NCI-H1092 (cell line): ENCODE results near the gene GMNN.

Experiments
- DNase-seq: peaks from one replicate; lab custom pipeline; 2025; lab: John Stamatoyannopoulos, UW

The GMNN gene

GRCh38 chr6:24807584-24807983 lies 32.8 kb downstream of the GMNN start:
- DNase-seq: no peak

- no peak for DNase-seq
Observed at GRCh38 chr6:24809728-24810127, 35.0 kb downstream of the GMNN start.

GRCh38 chr6:24818346-24818745 lies 43.6 kb downstream of the GMNN start:
- DNase-seq: no peak

GRCh38 chr6:24821860-24822444 lies 47.2 kb downstream of the GMNN start:
- no peak for DNase-seq

GRCh38 chr6:24822696-24823095 lies 48.0 kb downstream of the GMNN start:
- DNase-seq: no peak

GRCh38 chr6:24823185-24823584 lies 48.4 kb downstream of the GMNN start:
- no peak for DNase-seq

GRCh38 chr6:24824142-24824938 lies 49.6 kb downstream of the GMNN start:
- no peak for DNase-seq

GRCh38 chr6:24825130-24825630 lies 50.4 kb downstream of the GMNN start:
- DNase-seq: no peak

GRCh38 chr6:24827162-24827561 lies 52.4 kb downstream of the GMNN start:
- DNase-seq: no peak

DNA sequence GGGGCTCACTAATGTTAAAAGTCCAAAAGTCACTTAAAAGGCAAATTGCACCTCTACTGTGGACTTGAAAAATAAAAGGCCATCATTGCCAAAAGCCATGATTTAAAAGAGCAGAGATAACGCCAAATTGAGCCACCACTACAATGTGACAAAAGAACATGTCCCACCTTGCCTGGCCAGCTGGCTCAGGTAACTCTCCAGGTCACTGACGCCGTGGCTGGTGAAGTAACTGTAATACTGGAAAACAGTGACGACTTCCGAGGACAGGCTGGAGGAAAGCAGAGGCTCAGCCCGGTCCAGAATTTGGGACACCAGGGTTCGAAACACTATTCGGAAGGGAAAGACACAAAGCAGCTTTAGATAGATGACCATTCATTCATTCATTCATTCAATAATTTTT lies 53.2 kb downstream of the GMNN start:
- no peak for DNase-seq

GRCh38 chr6:24829657-24830056 lies 54.9 kb downstream of the GMNN start:
- DNase-seq: no peak

DNA sequence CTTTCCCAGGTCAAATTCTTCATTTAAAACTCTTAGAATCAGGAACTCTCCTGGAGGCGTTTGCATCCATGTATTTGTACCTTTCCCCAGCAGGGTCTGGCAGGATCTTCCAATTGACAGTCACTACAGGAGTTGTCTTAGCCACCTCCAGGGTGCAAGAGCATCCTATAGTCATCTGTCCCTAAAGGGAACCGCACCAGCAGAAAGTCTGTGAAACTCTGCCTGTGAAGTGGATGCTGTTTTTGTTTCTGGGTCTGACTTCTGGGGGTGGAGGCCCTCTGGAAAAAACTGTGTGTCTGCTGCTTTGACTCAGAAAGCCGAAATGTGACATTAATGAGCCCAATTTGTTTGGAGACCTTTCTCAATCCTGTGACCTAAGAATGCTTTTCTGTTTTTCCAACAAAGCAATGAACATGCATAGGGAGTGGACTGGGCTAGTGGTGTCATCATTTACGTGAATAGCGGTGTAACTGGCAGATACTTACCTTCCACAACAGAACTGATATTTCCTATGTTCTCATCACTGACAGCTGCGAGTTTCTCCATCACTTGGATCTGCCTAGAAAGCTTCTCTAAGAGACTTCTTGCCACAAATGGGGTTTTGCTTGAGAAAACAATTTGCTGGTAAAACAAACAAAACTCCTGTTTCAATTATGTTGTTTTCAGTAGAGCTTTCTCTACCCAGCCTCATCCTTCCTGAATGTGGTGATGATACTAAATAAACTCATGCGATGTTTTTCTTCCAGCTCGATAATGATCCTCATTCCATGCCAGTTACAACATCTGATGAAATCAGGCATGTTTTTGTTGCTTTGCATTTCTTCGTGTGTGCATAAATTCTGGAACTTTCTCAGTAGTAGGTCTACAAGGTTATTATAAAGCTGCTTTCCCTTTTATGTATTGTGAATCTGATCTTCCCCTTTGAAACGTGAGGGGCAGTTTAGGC lies 57.3 kb downstream of the GMNN start:
- no peak for DNase-seq

GRCh38 chr6:24832794-24833193 lies 58.1 kb downstream of the GMNN start:
- no peak for DNase-seq

DNA sequence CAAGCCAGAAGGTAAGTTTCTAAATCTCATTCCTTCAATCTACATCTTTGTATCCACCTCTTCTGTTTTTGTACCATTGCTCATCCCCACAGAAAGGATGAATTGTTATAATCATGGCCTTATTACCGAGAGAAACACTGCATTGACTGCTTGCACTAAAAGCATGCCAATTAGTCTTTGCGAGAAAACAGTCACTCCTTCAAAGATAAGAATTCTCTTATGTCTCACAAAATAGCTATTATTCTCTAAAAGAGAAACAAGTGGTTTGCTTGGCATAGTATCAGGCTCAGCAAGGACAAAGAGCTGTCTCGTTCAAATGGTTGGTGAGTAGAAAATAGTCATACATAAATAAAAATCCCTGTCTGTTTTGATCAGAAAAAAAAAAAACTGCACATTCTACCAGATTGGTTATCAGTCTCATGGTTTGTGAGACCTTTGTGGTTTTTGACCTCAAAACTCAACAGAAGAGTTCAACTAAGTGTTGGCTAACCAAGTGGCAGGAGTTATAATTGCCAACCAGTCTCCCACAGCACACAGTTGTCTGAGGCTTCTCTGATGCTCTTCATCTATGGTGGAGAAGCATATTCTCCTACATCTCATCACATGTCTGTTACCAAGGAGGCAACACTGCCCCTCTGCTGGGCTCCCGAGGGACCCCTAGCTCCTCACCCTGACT lies 59.1 kb downstream of the GMNN start:
- DNase-seq: no peak
